Measurements from ENCODE around the gene WSCD2. TPM values are rescaled to one million over a fixed set of nuclear protein-coding genes. Genes with fewer than 3 reads are reported as not detected.

The WSCD2 gene
- total RNA-seq, 1 donor from 2014 or later = not detected

GRCh38 chr12:108231909-108232434 lies 102.9 kb downstream of the WSCD2 start:
- DNase-seq (ENCODE audit: low read depth in 2 of 2) = no peak

GRCh38 chr12:108232565-108232964 lies 103.5 kb downstream of the WSCD2 start:
- no peak for DNase-seq (ENCODE audit: low read depth in 2 of 2)

- DNase-seq (ENCODE audit: low read depth in 2 of 2) = peak in 1 of 2 donors; percentile 55
These were observed 105.1 kb downstream of the WSCD2 start for GRCh38 chr12:108234158-108234557.

GRCh38 chr12:108235197-108235984 lies 106.3 kb downstream of the WSCD2 start:
- no peak for DNase-seq (ENCODE audit: low read depth in 2 of 2)

GRCh38 chr12:108235985-108236263 lies 106.8 kb downstream of the WSCD2 start:
- DNase-seq (ENCODE audit: low read depth in 2 of 2) = no peak

GRCh38 chr12:108236366-108236765 lies 107.3 kb downstream of the WSCD2 start:
- DNase-seq (ENCODE audit: low read depth in 2 of 2) = no peak

- DNase-seq (ENCODE audit: low read depth in 2 of 2) = no peak
These were observed 108.2 kb downstream of the WSCD2 start for GRCh38 chr12:108237272-108237671.

GRCh38 chr12:108238474-108238873 lies 109.4 kb downstream of the WSCD2 start:
- no peak for DNase-seq (ENCODE audit: low read depth in 2 of 2)

- DNase-seq (ENCODE audit: low read depth in 2 of 2) = no peak
These were observed 110.3 kb downstream of the WSCD2 start for GRCh38 chr12:108239378-108239777.

- DNase-seq (ENCODE audit: low read depth in 2 of 2) = no peak
These were observed 111.1 kb downstream of the WSCD2 start for GRCh38 chr12:108240027-108240785.

GRCh38 chr12:108240928-108241327 lies 111.8 kb downstream of the WSCD2 start:
- DNase-seq (ENCODE audit: low read depth in 2 of 2) = no peak

- DNase-seq (ENCODE audit: low read depth in 2 of 2) = no peak
These were observed 113.1 kb downstream of the WSCD2 start for GRCh38 chr12:108241986-108242703.

- no peak for DNase-seq (ENCODE audit: low read depth in 2 of 2)
These were observed 118.0 kb downstream of the WSCD2 start for GRCh38 chr12:108247130-108247529.

GRCh38 chr12:108248011-108248410 lies 118.9 kb downstream of the WSCD2 start:
- DNase-seq (ENCODE audit: low read depth in 2 of 2) = no peak

GRCh38 chr12:108252523-108252922 lies 123.4 kb downstream of the WSCD2 start:
- DNase-seq (ENCODE audit: low read depth in 2 of 2) = no peak

- DNase-seq (ENCODE audit: low read depth in 2 of 2) = no peak
These were observed 124.5 kb downstream of the WSCD2 start for GRCh38 chr12:108253540-108253939.

- DNase-seq (ENCODE audit: low read depth in 2 of 2) = no peak
These were observed 124.9 kb downstream of the WSCD2 start for GRCh38 chr12:108254030-108254429.

- DNase-seq (ENCODE audit: low read depth in 2 of 2) = no peak
These were observed 125.6 kb downstream of the WSCD2 start for GRCh38 chr12:108254517-108255251.

GRCh38 chr12:108255252-108255602 lies 126.1 kb downstream of the WSCD2 start:
- DNase-seq (ENCODE audit: low read depth in 2 of 2) = no peak

- DNase-seq (ENCODE audit: low read depth in 2 of 2) = no peak
These were observed 127.9 kb downstream of the WSCD2 start for GRCh38 chr12:108257004-108257403.

GRCh38 chr12:108257610-108258106 lies 128.6 kb downstream of the WSCD2 start:
- no peak for DNase-seq (ENCODE audit: low read depth in 2 of 2)

Measured in lung microvascular endothelial cell (primary cell).